Small intestine (tissue), 7 donors: ENCODE data around the gene PPP1R1A. TPM values are rescaled to one million over a fixed set of nuclear protein-coding genes. Genes with fewer than 3 reads are reported as not detected.

Experiments
- DNase-seq, 2 donors: peaks; one replicate each; pipeline versions ENCODE4 v3.0.0 to v3.0.0-alpha.2; 2013
- FAIRE-seq: peaks from 2 replicates; lab custom pipeline; 2012; peaks lifted over from hg19 to GRCh38; lab: Jason Lieb, UNC
- H3K27ac ChIP-seq, 3 donors: one replicate each; pipeline ENCODE4 v1.5.1; 2013; ENCODE audit warnings: low read length in 2 of 3, mild to moderate bottlenecking in 2 of 3, control low read depth in 1 of 3, inconsistent platforms in 1 of 3, low read depth in 1 of 3, moderate library complexity in 1 of 3
- H3K27me3 ChIP-seq, 3 donors: one replicate each; pipeline ENCODE4 v1.6.1; 2013; ENCODE audit warnings: low read length in 3 of 3, inconsistent platforms in 1 of 3; ENCODE audit not compliant: control insufficient read depth in 3 of 3, insufficient read depth in 3 of 3
- H3K36me3 ChIP-seq, 3 donors: one replicate each; pipeline ENCODE4 v1.6.1; 2013; ENCODE audit warnings: low read length in 3 of 3, inconsistent platforms in 1 of 3, low read depth in 1 of 3, mild to moderate bottlenecking in 1 of 3, moderate library complexity in 1 of 3; ENCODE audit not compliant: control insufficient read depth in 3 of 3, insufficient read depth in 2 of 3
- H3K4me1 ChIP-seq, 3 donors: one replicate each; pipeline ENCODE4 v1.6.1; 2013; ENCODE audit warnings: low read length in 2 of 3, inconsistent platforms in 1 of 3, low read depth in 1 of 3, mild to moderate bottlenecking in 1 of 3, moderate library complexity in 1 of 3; ENCODE audit not compliant: control insufficient read depth in 3 of 3, insufficient read depth in 2 of 3
- H3K4me3 ChIP-seq, 3 donors: one replicate each; pipeline ENCODE4 v1.5.1; 2013; ENCODE audit warnings: low read length in 3 of 3, control low read depth in 1 of 3, inconsistent platforms in 1 of 3, low read depth in 1 of 3, mild to moderate bottlenecking in 1 of 3, moderate library complexity in 1 of 3
- H3K9me3 ChIP-seq, 2 donors: one replicate each; pipeline ENCODE4 v1.6.1; 2013; ENCODE audit warnings: low read depth in 1 of 2, low read length in 1 of 2; ENCODE audit not compliant: control insufficient read depth in 2 of 2, insufficient read depth in 1 of 2
- WGBS, 3 donors: extraction: QIAGEN DNeasy Blood & Tissue Kit; methylation state at CpG; one replicate each; pipeline ENCODE4 v1.1.7; 2013; 5-methylcytosine and 5-hydroxymethylcytosine counted together
- polyA plus RNA-seq, 4 donors: library from polyadenylated mRNA; stranded (reverse) in 3 of 4; unstranded in 1 of 4; fragments of 200-250 nt in 3 of 4; fragments of 120-200 nt in 1 of 4; gene quantifications; one replicate each; pipeline versions ENCODE4 v1.2.1 to v1.2.3, GENCODE V29; 2013
- donor health status: healthy with polysubstance abuse.
- donor health status: control.
- donor health status: control.
- donor health status: Bipolar disorder and iron deficiency.
- donor health status: healthy.

Gene PPP1R1A
- polyA plus RNA-seq, 4 donors: 3.0 to 15.8 (median 6.0) TPM

GRCh38 chr12:54606556-54606955, 18.1 kb upstream of the PPP1R1A start:
- no peaks in the 10 kb centered on the region for H3K4me1 ChIP-seq
- no peak for DNase-seq
- no peaks in the 10 kb centered on the region for H3K9me3 ChIP-seq
- peaks cover 0 to 12% (median 3%) of the 10 kb centered on the region in 3 donors for H3K27me3 ChIP-seq
- 41 to 48% (median 44%) methylated on average over 3 to 4 of the region's 4 CpGs for WGBS, 3 donors
- H3K27ac ChIP-seq: no peak overlapping the region
- FAIRE-seq: no peak
- no peak overlapping the region for H3K4me3 ChIP-seq
- H3K36me3 ChIP-seq: no peaks in the 10 kb centered on the region

DNA sequence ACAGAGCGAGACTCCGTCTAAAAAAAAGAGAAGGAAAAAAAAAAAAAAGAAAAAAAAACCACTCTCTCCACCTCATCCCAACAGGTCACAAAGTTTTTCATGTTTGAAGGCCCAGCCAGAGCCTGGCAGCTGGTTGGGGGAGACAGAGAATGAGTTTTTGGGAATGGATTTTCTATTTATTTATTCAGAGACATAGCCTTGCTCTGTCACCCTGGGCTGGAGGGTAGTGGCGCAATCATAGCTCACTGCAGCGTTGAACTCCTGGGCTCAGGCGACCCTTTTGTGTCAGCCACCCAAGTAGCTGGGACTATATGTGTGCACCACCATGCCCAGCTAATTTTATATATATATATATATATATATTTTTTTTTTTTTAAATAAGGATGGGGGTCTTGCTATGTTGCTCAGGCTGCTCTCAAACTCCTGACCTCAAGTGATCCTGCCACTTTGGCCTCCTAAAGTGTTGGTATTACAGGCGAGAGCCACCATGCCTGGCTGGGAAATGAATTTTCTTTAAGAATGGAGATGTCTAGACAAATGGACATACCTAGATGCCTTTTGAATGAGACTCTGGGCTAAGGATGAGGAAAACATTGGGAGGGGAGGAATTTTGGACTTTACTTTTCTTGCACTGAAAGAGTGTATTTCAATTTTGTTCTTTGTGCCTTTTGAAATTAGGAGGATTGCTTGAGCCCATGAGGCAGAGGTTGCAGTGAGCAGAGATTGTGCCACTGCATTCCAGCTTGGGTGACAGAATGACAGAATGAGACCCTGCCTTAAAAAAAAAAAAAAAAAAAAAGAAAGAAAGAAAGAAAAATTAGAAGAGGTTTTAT, 16.9 kb upstream of the PPP1R1A start:
- no peak for FAIRE-seq
- Histone ChIP-seq H3K9me3 (no peaks in the 10 kb centered on the region), H3K4me1 (no peaks in the 10 kb centered on the region), H3K27ac (no peak overlapping the region), H3K36me3 (no peaks in the 10 kb centered on the region), H3K27me3 (peaks cover 0 to 12% (median 3%) of the 10 kb centered on the region in 3 donors), H3K4me3 (no peak overlapping the region)
- no peak for DNase-seq
- 91 to 97% (median 95%) methylated on average over 5 to 6 of the region's 6 CpGs for WGBS, 3 donors

- Histone ChIP-seq H3K36me3 (no peaks in the 10 kb centered on the region), H3K4me3 (no peak overlapping the region), H3K4me1 (no peaks in the 10 kb centered on the region), H3K27me3 (peaks cover 0 to 7% (median 0%) of the 10 kb centered on the region in 3 donors), H3K27ac (no peak overlapping the region), H3K9me3 (no peaks in the 10 kb centered on the region)
- no peak for FAIRE-seq
- DNase-seq: no peak
- 87 to 95% (median 92%) methylated on average over 4 of the region's 4 CpGs for WGBS, 3 donors
Observed at GRCh38 chr12:54604436-54604835, 16.0 kb upstream of the PPP1R1A start.

GRCh38 chr12:54603872-54604271, 15.4 kb upstream of the PPP1R1A start:
- no peak overlapping the region for H3K27ac ChIP-seq
- DNase-seq: no peak
- no peaks in the 10 kb centered on the region for H3K36me3 ChIP-seq
- H3K4me3 ChIP-seq: no peak overlapping the region
- no peak for FAIRE-seq
- H3K27me3 ChIP-seq: peaks cover 0 to 7% (median 0%) of the 10 kb centered on the region in 3 donors
- no peaks in the 10 kb centered on the region for H3K9me3 ChIP-seq
- WGBS, 3 donors: 87 to 92% (median 91%) methylated on average over 5 of the region's 5 CpGs
- H3K4me1 ChIP-seq: no peaks in the 10 kb centered on the region

GRCh38 chr12:54603173-54603814, 14.8 kb upstream of the PPP1R1A start:
- 20 to 27% (median 24%) methylated on average over 8 of the region's 8 CpGs for WGBS, 3 donors
- no peaks in the 10 kb centered on the region for H3K36me3 ChIP-seq
- H3K27ac ChIP-seq: no peak overlapping the region
- no peak overlapping the region for H3K4me3 ChIP-seq
- peak; percentile 59 to 80 for DNase-seq
- FAIRE-seq: no peak
- peaks cover 0 to 1% (median 0%) of the 10 kb centered on the region in 3 donors for H3K27me3 ChIP-seq
- no peaks in the 10 kb centered on the region for H3K9me3 ChIP-seq
- no peaks in the 10 kb centered on the region for H3K4me1 ChIP-seq

- Histone ChIP-seq H3K4me1 (no peaks in the 10 kb centered on the region), H3K4me3 (no peak overlapping the region), H3K27me3 (no peaks in the 10 kb centered on the region), H3K9me3 (no peaks in the 10 kb centered on the region), H3K36me3 (no peaks in the 10 kb centered on the region), H3K27ac (no peak overlapping the region)
- DNase-seq (no peak), FAIRE-seq (no peak)
- WGBS, 3 donors: 48 to 60% (median 49%) methylated on average over 2 of the region's 2 CpGs
Observed at GRCh38 chr12:54602661-54603060, 14.2 kb upstream of the PPP1R1A start.

GRCh38 chr12:54601841-54602240, 13.4 kb upstream of the PPP1R1A start:
- Histone ChIP-seq H3K27me3 (no peaks in the 10 kb centered on the region), H3K36me3 (no peaks in the 10 kb centered on the region), H3K4me1 (no peaks in the 10 kb centered on the region), H3K27ac (no peak overlapping the region), H3K4me3 (no peak overlapping the region), H3K9me3 (no peaks in the 10 kb centered on the region)
- DNase-seq (no peak), FAIRE-seq (no peak)
- 43 to 57% (median 46%) methylated on average over 4 of the region's 4 CpGs for WGBS, 3 donors

GRCh38 chr12:54598970-54599369, 10.5 kb upstream of the PPP1R1A start:
- no peak for DNase-seq
- Histone ChIP-seq H3K27ac (no peak overlapping the region), H3K4me3 (no peak overlapping the region), H3K27me3 (no peaks in the 10 kb centered on the region), H3K36me3 (no peaks in the 10 kb centered on the region), H3K9me3 (no peaks in the 10 kb centered on the region), H3K4me1 (peaks cover 0 to 3% (median 0%) of the 10 kb centered on the region in 3 donors)
- 83 to 89% (median 83%) methylated on average over 5 of the region's 5 CpGs for WGBS, 3 donors
- no peak for FAIRE-seq
